GM18909 (cell line): ENCODE data around the gene CSH1.
"Not testable (repeated sequence)": the region's sequence is repeated elsewhere in the genome, so short reads cannot be mapped to it uniquely, and the experiment has no call there.

Experiments used
- ATAC-seq: cut with Tn5 transposase; IDR thresholded peaks from one replicate; pipeline ENCODE4 v1.9.1; 2021; ENCODE audit warnings: mild to moderate bottlenecking; ENCODE audit not compliant: unreplicated experiment, poor library complexity

Gene CSH1

DNA sequence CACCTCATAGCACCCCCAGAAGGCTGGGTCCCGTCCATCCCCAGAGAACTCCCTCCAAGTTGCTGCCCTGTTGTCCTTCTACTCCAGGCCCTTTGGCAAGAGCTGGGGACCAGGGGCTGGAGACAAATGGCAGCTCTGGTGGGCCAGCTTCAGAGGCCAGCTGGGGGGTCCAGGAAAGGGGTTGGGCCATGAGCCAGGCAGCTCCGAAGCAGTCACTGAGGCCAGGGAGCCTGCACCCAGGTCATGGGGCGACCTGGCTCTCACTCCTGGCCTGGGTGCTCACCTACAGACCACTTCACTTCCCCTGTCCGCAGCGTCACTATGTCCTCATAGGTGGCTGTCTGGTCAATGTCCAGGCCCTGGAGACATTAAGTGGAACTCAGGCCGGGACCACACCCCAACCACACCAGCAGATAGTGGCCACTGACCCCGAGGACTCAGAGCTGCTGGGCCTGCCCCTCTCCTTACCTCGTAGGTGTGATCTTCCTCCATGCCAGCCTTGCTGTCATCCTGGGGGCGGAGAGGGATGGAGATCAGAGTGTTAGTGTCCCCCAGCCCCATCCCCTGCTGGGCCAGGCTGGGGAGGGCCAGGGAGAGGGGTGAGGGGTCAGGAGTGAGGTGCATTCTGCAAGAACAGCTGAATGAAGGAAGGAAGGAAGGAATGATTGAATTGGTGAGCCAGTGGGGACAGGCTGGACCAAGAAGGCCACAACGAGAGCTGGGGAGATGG is 32.8 kb upstream of the CSH1 start:
- ATAC-seq: no peak

DNA sequence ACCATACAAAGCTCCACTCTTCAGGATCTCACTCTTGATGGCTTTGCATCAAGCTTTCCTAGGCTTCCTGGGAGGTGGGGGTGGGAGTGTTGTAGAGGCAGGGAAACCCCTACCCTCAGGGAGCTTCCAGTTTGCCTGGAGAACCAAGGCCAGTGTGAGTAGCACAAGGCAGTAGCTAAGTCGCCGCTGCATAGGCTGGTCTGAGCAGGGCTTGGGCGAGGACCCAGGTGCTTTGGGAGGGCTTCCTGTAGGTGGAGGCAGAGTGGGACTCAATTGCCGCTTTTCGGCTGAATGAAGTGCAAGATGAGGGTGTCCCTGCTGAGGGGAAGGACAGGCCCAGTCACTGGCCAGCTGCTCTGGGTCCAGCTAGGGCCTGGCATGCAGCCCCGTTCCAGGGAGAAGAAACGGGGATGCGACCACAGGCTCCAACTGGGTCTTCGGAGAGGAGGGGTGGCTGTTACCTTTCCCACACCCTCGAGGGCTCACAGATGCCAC is 31.8 kb upstream of the CSH1 start:
- ATAC-seq: no peak

DNA sequence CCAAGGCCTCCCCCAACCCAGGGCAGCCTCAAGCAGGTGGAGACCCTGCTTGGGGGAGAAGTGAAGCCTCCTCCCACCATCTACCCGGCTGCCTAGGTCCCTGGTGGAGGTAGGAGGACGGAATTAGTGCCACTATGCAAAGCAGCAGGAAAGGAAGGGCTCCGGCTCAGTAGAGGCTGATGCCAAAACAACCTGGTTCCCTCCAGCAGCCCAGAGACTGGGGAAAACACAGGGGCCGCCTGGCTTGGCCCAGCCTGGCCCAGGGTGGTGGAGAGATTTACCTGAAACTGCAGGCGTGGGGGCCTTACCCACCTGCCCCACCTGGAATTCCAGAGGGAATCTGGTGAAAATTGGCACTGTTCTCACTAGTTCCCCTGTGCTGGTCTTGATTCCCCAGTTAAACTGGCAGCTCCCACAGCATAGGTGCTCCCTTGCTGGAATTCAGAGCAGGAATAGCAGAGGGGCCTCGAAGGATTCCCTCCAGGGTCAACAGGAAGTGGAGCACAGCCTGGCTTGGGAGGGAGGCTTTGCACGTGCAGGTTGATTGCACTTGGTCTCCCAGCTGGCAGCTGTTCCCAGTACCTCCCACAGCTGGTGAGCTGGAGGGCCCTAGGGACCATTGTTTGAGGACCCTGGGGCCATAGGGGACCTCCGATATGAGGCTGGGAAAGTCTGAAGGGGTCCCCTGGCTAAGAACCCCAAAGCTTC is 31.2 kb upstream of the CSH1 start:
- no peak for ATAC-seq

DNA sequence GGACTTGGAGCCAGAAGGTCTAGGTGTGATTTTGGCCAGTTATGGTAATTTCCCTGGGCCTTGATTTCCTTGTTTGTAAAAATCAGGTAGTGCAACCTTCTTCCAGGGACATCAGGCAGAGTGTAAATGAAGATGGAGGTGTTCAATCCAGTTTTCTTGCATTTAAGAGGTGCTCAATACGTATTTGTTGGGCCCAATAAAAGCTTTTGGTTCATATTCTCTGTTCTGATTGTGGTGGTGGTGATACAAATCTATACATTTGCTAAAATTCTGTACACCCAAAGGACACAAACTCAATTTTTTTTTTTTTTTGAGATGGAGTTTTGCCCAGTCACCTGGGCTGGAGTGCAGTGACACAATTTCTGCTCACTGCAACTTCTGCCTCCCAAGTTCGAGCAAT is 29.8 kb upstream of the CSH1 start:
- ATAC-seq: no peak

DNA sequence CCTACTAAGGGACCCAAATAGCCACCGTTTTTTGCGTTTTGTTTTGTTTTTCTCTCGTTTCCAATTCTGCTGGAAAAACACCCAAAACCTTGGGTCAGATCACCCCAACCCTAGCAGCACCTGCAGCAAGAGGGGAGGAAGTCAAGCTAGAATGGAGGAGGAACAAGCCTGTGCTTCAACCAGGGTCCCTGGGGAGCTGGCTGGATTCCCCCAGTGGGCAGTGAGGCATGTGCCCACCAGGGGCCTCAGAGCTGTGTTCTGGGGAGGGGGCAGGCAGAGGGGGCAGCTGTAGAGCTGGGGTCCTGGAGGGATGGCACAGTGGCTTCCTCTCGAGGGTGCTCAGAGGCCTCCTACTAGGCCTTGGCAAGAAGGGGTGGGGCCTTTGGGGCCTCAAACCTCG is 29.2 kb upstream of the CSH1 start:
- ATAC-seq: peak; percentile 34

DNA sequence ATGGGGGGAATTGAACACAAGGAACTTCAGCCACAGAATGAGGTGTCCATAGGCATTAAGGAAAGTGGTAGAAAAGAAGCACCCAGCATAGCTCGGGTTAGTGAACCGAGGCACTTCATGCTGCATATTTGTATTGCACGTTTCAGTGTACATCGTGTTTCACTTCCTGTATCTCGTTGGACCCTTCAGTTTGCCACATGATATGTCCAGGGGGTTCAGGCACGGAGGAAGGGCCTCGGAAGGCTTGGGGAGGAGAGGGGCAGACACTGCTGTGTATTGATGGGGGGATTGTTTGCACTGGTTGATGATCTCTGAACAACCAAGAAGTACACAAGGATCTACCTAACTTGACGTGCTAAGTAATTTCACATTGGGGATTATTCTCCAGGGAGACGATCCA is 26.0 kb upstream of the CSH1 start:
- ATAC-seq: peak; percentile 56

DNA sequence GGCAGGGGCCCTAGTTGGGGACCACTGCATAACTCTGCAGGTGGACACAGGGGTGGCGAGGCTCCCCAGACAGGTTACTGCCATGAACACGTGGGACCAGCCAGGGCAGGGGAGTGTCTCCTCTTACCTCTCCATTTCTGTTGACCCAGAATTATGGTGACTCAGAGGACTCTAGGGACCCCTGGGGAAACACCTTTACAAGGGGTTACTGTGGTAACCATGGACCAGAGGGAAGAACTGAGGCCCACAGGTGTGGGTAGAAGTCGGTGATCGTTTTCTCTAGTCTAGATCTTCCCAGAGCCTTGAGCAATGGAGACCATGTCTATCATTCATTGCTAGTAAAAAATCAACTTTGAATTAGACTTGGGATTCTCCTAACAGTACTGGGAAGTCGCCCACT is 24.4 kb upstream of the CSH1 start:
- not testable (repeated sequence) for ATAC-seq

DNA sequence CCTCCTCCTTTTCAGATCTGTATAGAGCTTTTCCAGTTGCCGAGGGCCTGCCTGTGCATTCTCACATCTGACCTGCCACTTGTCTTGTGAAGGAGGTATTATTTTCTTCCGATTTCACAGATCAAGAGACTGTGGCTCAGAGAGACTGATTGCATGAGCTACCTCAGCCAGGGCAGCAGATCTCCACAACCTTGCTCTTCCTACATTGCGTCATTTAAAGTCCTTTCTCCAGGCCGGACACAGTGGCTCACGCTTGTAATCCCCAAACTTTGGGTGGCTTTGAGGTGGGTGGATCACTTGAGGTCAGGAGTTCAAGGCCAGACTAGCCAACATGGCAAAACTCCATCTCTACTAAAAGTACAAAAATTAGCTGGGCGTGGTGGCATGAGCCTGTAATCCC is 23.7 kb upstream of the CSH1 start:
- ATAC-seq: not testable (repeated sequence)

DNA sequence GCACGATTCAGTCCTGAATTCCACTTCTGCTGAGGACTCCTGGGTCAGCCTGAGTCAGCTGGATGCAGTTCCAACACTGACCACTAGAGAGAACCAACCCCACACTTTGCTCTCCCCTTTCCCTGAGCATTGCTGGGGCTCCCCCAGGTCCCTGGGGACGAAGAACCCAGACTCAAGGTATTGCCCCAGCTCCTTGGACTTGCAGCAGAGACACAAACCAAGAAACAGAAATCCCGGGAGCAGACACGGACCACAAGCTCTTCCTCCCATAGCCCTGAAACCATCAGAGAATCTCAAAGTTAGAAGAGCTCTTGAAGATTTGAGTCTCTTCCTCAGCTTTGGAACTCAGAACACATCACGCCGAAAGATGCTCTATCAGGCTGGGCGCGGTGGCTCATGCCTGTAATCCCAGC is 22.9 kb upstream of the CSH1 start:
- peak; percentile 54 for ATAC-seq

DNA sequence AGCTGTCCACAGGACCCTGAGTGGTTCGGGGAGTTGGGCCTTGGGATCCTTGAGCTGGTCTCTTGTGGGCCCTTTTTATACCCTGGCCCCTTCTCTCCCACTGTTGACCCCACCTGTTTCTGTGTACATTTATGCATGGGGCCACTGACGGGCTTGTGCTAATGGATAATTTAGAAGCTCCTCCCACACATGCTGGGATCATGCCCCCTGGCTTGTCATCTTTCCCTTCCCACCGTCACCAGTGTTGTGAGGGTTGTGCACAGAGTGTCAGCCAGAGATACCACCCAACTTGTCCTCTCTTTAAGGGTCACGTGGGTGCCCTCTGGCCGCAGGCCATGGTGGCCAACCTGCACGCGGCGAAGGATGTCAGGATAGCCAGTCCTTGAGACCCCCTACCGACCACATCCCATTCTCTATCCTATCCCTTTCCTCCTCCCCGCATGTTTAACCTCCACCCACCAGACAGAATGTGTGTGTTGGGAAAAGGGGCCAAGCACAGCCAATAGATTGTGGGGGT is 22.5 kb upstream of the CSH1 start, which contains the start of gene GH1:
TSS of gene GH1 (minus strand) at position 51 of the 517 bp plus-strand sequence. CDS start 63 bp downstream, outside the sequence.
- ATAC-seq: not testable (repeated sequence)

DNA sequence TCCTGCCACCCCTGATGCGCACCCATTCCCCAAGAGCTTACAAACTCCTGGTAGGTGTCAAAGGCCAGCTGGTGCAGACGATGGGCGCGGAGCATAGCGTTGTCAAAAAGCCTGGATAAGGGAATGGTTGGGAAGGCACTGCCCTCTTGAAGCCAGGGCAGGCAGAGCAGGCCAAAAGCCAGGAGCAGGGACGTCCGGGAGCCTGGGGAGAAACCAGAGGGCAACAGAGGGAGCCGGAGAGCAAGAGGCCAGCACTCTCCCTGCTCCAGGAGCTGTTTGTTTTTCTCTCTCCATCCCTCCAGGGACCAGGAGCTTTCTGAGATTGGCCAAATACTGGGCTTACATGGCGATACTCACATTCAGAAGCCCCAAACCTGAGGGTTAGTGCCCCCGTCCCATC is 21.9 kb upstream of the CSH1 start:
- ATAC-seq: no peak

DNA sequence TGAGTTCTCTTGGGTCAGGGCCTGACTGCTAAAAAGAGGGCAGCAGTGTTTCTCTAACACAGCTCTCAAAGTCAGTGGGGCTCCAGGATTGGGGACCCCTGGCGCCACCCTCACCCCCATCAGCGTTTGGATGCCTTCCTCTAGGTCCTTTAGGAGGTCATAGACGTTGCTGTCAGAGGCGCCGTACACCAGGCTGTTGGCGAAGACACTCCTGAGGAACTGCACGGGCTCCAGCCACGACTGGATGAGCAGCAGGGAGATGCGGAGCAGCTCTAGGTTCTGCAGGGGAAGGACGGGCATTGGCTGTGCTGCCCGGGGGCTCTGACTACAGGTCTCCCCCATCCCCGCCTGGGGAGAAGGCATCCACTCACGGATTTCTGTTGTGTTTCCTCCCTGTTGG is 21.3 kb upstream of the CSH1 start:
- ATAC-seq: no peak

DNA sequence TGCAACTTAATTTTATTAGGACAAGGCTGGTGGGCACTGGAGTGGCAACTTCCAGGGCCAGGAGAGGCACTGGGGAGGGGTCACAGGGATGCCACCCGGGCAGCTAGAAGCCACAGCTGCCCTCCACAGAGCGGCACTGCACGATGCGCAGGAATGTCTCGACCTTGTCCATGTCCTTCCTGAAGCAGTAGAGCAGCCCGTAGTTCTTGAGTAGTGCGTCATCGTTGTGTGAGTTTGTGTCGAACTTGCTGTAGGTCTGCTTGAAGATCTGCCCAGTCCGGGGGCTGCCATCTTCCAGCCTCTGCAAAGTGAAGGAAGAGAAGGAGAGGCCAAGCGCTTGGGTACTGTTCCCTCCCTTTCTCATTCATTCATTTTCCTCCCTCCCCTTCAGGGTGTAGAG is 20.8 kb upstream of the CSH1 start:
- ATAC-seq: not testable (repeated sequence)

DNA sequence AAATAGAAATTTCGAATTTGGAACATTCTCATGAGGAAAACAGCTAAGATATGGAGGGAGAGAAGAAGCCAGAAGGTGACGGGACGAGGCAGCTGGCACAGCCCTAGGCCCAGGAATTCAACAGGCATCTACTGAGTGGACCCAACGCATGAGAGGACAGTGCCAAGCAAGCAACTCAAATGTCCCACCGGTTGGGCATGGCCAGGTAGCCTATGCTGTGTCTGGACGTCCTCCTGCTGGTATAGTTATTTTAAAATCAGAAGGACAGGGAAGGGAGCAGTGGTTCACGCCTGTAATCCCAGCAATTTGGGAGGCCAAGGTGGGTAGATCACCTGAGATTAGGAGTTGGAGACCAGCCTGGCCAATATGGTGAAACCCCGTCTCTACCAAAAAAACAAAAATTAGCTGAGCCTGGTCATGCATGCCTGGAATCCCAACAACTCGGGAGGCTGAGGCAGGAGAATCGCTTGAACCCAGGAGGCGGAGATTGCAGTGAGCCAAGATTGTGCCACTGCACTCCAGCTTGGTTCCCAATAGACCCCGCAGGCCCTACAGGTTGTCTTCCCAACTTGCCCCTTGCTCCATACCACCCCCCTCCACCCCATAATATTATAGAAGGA is 20.3 kb upstream of the CSH1 start:
- no peak for ATAC-seq

DNA sequence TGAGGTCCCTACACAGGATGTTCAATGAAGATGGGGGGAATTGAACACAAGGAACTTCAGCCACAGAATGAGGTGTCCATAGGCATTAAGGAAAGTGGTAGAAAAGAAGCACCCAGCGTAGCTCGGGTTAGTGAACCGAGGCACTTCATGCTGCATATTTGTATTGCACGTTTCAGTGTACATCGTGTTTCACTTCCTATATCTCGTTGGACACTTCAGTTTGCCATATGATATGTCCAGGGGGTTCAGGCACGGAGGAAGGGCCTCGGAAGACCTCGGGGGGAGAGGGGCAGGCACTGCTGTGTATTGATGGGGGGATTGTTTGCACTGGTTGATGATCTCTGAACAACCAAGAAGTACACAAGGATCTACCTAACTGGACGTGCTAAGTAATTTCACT is 19.4 kb upstream of the CSH1 start:
- ATAC-seq: not testable (repeated sequence)

DNA sequence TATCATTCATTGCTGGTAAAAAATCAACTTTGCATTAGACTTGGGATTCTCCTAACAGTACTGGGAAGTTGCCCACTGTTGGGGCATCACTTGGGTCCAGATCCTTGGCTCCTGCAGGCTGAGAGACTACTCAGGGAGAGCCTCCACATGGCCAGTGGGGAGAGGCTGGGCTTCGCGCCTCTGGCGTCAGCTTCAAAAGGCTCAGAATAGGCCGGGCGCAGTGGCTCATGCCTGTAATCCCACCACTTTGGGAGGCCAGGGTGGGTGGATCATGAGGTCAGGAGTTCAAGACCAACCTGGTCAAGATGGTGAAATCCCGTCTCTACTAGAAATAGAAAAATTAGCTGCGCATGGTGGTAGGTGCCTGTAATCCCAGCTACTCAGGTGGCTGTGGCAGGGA is 18.1 kb upstream of the CSH1 start:
- ATAC-seq: no peak

DNA sequence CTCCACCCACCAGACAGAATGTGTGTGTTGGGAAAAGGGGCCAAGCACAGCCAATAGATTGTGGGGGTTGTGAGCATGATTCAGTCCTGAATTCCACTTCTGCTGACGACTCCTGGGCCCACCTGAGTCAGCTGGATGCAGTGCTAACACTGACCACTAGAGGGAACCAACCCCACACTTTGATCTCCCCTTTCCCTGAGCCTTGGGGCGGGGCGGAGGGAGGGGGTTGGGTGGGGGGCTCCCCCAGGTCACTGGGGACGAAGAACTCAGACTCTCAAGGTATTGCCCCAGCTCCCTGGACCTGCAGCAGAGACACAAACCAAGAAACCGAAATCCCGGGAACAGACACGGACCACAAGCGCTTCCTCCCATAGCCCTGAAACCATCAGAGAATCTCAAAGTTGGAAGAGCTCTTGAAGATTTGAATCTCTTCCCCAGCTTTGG is 15.3 kb upstream of the CSH1 start:
- no peak for ATAC-seq

DNA sequence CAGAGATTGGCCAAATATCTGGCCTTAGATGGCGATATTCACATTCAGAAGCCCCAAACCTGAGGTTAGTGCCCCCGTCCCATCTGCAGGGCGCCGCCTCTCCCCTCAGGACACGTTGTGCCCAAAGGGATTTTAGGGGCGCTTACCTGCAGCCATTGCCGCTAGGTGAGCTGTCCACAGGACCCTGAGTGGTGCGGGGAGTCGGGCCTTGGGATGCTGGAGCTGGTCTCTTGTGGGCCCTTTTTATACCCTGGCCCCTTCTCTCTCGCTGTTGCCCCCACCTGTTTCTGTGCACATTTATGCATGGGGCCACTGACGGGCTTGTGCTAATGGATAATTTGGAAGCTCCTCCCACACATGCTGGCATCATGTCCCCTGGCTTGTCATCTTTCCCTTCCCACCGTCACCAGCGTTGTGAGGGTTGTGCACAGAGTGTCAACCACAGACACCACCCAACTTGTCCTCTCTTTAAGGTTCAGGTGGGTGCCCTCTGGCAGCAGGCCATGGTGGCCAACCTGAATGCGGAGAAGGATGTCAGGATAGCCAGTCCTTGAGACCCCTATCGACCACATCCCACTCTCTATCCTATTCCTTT is 14.8 kb upstream of the CSH1 start, which contains the start of gene CSHL1:
TSS of gene CSHL1 (minus strand) at position 218 of the 595 bp plus-strand sequence. CDS start at position 156, 62 bp downstream.
- ATAC-seq: no peak

DNA sequence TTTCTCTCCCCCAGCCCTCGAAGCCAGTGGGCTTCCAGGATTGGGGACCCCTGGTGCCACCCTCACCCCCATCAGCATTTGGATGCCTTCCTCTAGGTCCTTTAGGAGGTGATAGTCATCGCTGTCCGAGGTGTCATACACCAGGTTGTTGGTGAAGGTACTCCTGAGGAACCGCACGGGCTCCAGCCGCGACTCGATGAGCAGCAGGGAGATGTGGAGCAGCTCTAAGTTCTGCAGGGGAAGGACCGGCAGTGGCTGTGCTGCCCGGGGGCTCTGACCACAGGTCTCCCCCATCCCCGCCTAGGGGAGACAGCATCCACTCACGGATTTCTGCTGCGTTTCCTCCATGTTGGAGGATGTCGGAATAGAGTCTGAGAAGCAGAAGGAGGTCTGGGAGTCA is 13.7 kb upstream of the CSH1 start:
- no peak for ATAC-seq

DNA sequence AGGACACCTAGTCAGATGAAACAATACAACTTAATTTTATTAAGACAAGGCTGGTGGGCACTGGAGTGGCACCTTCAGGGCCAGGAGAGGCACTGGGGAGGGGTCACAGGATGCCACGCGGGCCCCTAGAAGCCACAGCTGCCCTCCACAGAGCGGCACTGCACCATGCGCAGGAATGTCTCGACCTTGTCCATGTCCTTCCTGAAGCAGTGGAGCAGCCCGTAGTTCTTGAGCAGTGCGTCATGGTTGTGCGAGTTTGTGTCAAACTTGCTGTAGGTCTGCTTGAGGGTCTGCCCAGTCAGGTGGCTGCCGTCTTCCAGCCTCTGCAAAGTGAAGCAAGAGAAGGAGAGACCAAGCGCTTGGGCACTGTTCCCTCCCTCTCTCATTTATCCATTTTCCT is 13.2 kb upstream of the CSH1 start:
- ATAC-seq: not testable (repeated sequence)
